HepG2 (cell line): ENCODE measurements around the gene ABCB6. TPM values are rescaled to one million over a fixed set of nuclear protein-coding genes. Genes with fewer than 3 reads are reported as not detected.

Experiments
- ATAC-seq: fragments of 200-7000 bp; cut with Tn5 transposase; 3 replicates; pipeline ENCODE4 v1.9.1; 2020; ENCODE audit warnings: mild to moderate bottlenecking, moderate library complexity
- BruUV-seq: library from RNA; stranded (reverse); fragments of 400-500 nt; replicated peaks from 2 replicates; lab custom pipeline; 2021; lab: Mats Ljungman, UMichigan
- CTCF ChIA-PET: fragments of 300-600 bp; formaldehyde crosslinking; extraction: SDS; loops from one replicate; lab custom pipeline; 2021; ENCODE audit warnings: low total read pairs, inconsistent platforms, low intra/inter-chr PET ratio; lab: Yijun Ruan, JAX
- POLR2A ChIA-PET: fragments of 350-600 bp; sonication (Branson Sonifier 250); formaldehyde crosslinking; loops from one replicate; lab custom pipeline; 2020; ENCODE audit warnings: antibody characterized with exemption, inconsistent platforms; lab: Yijun Ruan, JAX
- DNase-seq: peaks from one replicate; pipeline ENCODE4 v3.0.0-alpha.2; 2015; ENCODE audit warnings: low spot score
- FAIRE-seq: peaks from 3 replicates; lab custom pipeline; 2011; peaks lifted over from hg19 to GRCh38; lab: Jason Lieb, UNC
- H2AFZ ChIP-seq: one replicate; pipeline ENCODE4 v1.6.1; 2011; ENCODE audit warnings: low read length, inconsistent platforms
- H3K27ac ChIP-seq: fragments of 300-600 bp; 3 replicates; pipeline ENCODE4 v1.8.0; 2011; ENCODE audit warnings: mixed run types, mild to moderate bottlenecking, mixed read lengths, low read length, inconsistent platforms; ENCODE audit not compliant: insufficient read depth; ENCODE audit errors: extremely low read length
- H3K27me3 ChIP-seq, 2 experiments: fragments of 200-600 bp in 1 of 2; 2 replicates in 1 of 2; 3 replicates in 1 of 2; pipeline versions ENCODE4 v1.6.0 to v1.8.0; 2011; ENCODE audit warnings: low read length in 2 of 2, mild to moderate bottlenecking in 2 of 2, moderate library complexity in 2 of 2, inconsistent platforms in 1 of 2; ENCODE audit not compliant: insufficient read depth in 2 of 2, control insufficient read depth in 1 of 2
- H3K36me3 ChIP-seq, 2 experiments: fragments of 200-600 bp in 1 of 2; replicated peaks in 1 of 2; 2 replicates in 1 of 2; 3 replicates in 1 of 2; pipeline versions ENCODE4 v1.5.1 to v1.8.0; 2011; ENCODE audit warnings: low read length in 2 of 2, inconsistent platforms in 1 of 2; ENCODE audit not compliant: insufficient read depth in 2 of 2, control insufficient read depth in 1 of 2
- H3K4me1 ChIP-seq: 2 replicates; pipeline ENCODE4 v1.5.1; 2012; ENCODE audit warnings: low read length, inconsistent platforms; ENCODE audit not compliant: insufficient read depth
- H3K4me2 ChIP-seq: 2 replicates; pipeline ENCODE4 v1.6.0; 2011; ENCODE audit warnings: low read depth, low read length, inconsistent platforms
- H3K4me3 ChIP-seq, 3 experiments: fragments of 200-600 bp in 1 of 3; sonication (generic), shearing (Covaris generic) in 1 of 3; replicated peaks in 1 of 3; 2 replicates each; pipeline ENCODE4 v1.5.1; 2011 to 2016; ENCODE audit warnings: low read length in 3 of 3, inconsistent platforms in 2 of 3, low read depth in 2 of 3, mild to moderate bottlenecking in 2 of 3, control low read depth in 1 of 3, mixed read lengths in 1 of 3; ENCODE audit not compliant: insufficient read depth in 1 of 3
- H3K79me2 ChIP-seq: one replicate; pipeline ENCODE4 v1.6.1; 2011; ENCODE audit warnings: low read length, inconsistent platforms; ENCODE audit not compliant: insufficient read depth
- H3K9ac ChIP-seq: 2 replicates; pipeline ENCODE4 v1.6.0; 2011; ENCODE audit warnings: mild to moderate bottlenecking, low read depth, low read length, inconsistent platforms; ENCODE audit not compliant: insufficient read depth
- H3K9me3 ChIP-seq: 2 replicates; pipeline ENCODE4 v1.5.1; 2012; ENCODE audit warnings: mild to moderate bottlenecking, low read length
- H4K20me1 ChIP-seq: 2 replicates; pipeline ENCODE4 v1.6.0; 2011; ENCODE audit warnings: inconsistent platforms, mild to moderate bottlenecking, low read length, moderate library complexity; ENCODE audit not compliant: insufficient read depth
- CTCF ChIP-seq: sonication (generic); formaldehyde crosslinking; IDR thresholded peaks from 2 replicates; pipeline ENCODE4 v1.5.0; 2020; ENCODE audit warnings: mild to moderate bottlenecking, missing genetic modification reagents, moderate library complexity
- HDAC6 ChIP-seq: fragments of 200-600 bp; sonication (generic); IDR thresholded peaks from 2 replicates; pipeline ENCODE4 v1.7.0; 2017; ENCODE audit warnings: mild to moderate bottlenecking, antibody characterized with exemption, low read length, low read depth
- HINFP ChIP-seq: sonication (generic); formaldehyde crosslinking; IDR thresholded peaks from 2 replicates; pipeline ENCODE4 v1.4.0; 2020; ENCODE audit warnings: low read depth, mild to moderate bottlenecking, missing genetic modification reagents
- LCORL ChIP-seq, 2 experiments: fragments of 450-650 bp in 1 of 2; sonication (generic) in 1 of 2; formaldehyde crosslinking in 1 of 2; IDR thresholded peaks; 2 replicates each; pipeline versions ENCODE4 v1.5.0 to v1.6.1; 2017 to 2020; ENCODE audit warnings: antibody characterized with exemption in 1 of 2, missing genetic modification reagents in 1 of 2
- MAFF ChIP-seq: IDR thresholded peaks from 2 replicates; pipeline ENCODE4 v1.6.1; 2011; ENCODE audit warnings: low read depth, low read length, improper control_type of control experiment
- MAFK ChIP-seq, 2 experiments: IDR thresholded peaks in 1 of 2; conservative IDR thresholded peaks in 1 of 2; 2 replicates each; pipeline ENCODE4 v1.6.1; 2011; ENCODE audit warnings: improper control_type of control experiment in 2 of 2, low read length in 2 of 2
- SALL1 ChIP-seq: sonication (generic); formaldehyde crosslinking; IDR thresholded peaks from 2 replicates; pipeline ENCODE4 v1.8.0; 2022; ENCODE audit warnings: mild to moderate bottlenecking, missing genetic modification reagents
- XRCC5 ChIP-seq: fragments of 200-400 bp; formaldehyde crosslinking; optimal IDR thresholded peaks from 2 replicates; pipeline ENCODE3; 2017; ENCODE audit warnings: mild to moderate bottlenecking, low read length
- ZBTB33 ChIP-seq: sonication (generic); formaldehyde crosslinking; IDR thresholded peaks from 2 replicates; pipeline ENCODE4 v1.4.0; 2020; ENCODE audit warnings: missing genetic modification reagents
- ZNF232 ChIP-seq: sonication (generic); formaldehyde crosslinking; IDR thresholded peaks from 2 replicates; pipeline ENCODE4 v1.4.0; 2020; ENCODE audit warnings: missing genetic modification reagents, borderline replicate concordance
- ZNF773 ChIP-seq: sonication (generic); formaldehyde crosslinking; IDR thresholded peaks from 2 replicates; pipeline ENCODE4 v1.4.0; 2020; ENCODE audit warnings: missing genetic modification reagents, borderline replicate concordance
- WGBS: methylation state at CpG from one replicate; pipeline ENCODE4 v1.1.6; 2017; ENCODE audit warnings: low lambda C conversion rate; 5-methylcytosine and 5-hydroxymethylcytosine counted together
- in situ Hi-C: cut with HindIII; loops from 2 replicates; pipeline ENCODE4 v1.10.0; 2017; ENCODE audit warnings: low pct_unique_long_range_greater_than_20kb; ENCODE audit not compliant: extremely low pct_ligation_motif_present
- intact Hi-C: fragments of 100-400 bp; cut with micrococcal nuclease; formaldehyde crosslinking; loops from one replicate; pipeline ENCODE4 v1.10.0; 2022; ENCODE audit not compliant: unreplicated experiment
- polyA plus RNA-seq, 8 experiments: library from polyadenylated mRNA; depleted of rRNA in 3 of 8; stranded (reverse) in 7 of 8; unstranded in 1 of 8; fragments of >200 nt; fragmentation: Illumina TruSeq in 4 of 8; extraction: Trizol in 4 of 8; gene quantifications; 2 replicates each; pipeline versions ENCODE4 v1.2.1 to v1.2.3, GENCODE V29; 2011 to 2016; ENCODE audit warnings: low read depth in 4 of 8, missing spikeins in 1 of 8, mixed read lengths in 1 of 8; ENCODE audit not compliant: insufficient read depth in 1 of 8
- total RNA-seq, 5 experiments: library from RNA; depleted of rRNA; stranded (reverse); fragments of >200 nt; fragmentation: Illumina TruSeq; extraction: Trizol; gene quantifications; 2 replicates each; pipeline ENCODE4 v1.2.3, GENCODE V29; 2016; ENCODE audit warnings: low read depth in 1 of 5

The ABCB6 gene
- total and polyA plus RNA-seq, 2 of the 13 experiments (the other 11 are each of a cell fraction or from before 2014, with no cell fraction given), result 91.1 to 137 TPM

GRCh38 chr2:219248845-219249202 is 30.1 kb upstream of the ABCB6 start (continued):
- TF ChIP-seq HINFP (CRISPR knock-in tag) (peak; percentile 11; the same call in 1 of the 2 replicates), ZNF232 (0 out of 2 replicates have a peak, but pooled peaks have one; percentile 6)
- TF ChIP-seq, all 625 proteins: peak for 14

- Histone ChIP-seq H3K4me3 (no peak overlapping the region), H3K4me1 (peaks cover 71% of the 10 kb centered on the region), H3K36me3 (peaks cover 1 to 13% of the 10 kb centered on the region in 2 experiments; a peak in 4 of 5 replicates), H3K27me3 (peaks cover 0 to 2% of the 10 kb centered on the region in 2 experiments; a peak in 1 of 5 replicates), H2AFZ (no peak overlapping the region), H3K4me2 (peak overlapping the region; percentile 94; the same call in 1 of the 2 replicates), H3K9ac (no peak overlapping the region), H3K9me3 (no peaks in the 10 kb centered on the region), H3K27ac (peak overlapping the region; percentile 91), H4K20me1 (no peaks in the 10 kb centered on the region), H3K79me2 (peaks cover 14% of the 10 kb centered on the region)
- in situ Hi-C loops, result no loop called here
- BruUV-seq, result no TSS peak
- DNase-seq (no peak), ATAC-seq (no peak), FAIRE-seq (no peak)
- intact Hi-C loops, result loop anchor here (2.0 kb wide), 1 partner anchor 47 kb away; no protein-coding TSS in a partner anchor
- ChIA-PET POLR2A (interaction anchor here (1.0 to 5.7 kb wide), 17 partner anchors 14 to 304 kb away, joined by 3 to 73 read pairs (median 18); partner anchors contain the start of genes ABCB6, ANKZF1, ATG9A and CNPPD1), CTCF (interaction anchor here (1.6 kb wide), 1 partner anchor 47 kb away, joined by 5 read pairs; no protein-coding TSS in a partner anchor)
- 95% methylated on average over 17 of the region's 17 CpGs for WGBS
- TF ChIP-seq MAFK (conservative IDR thresholded peaks at IDR 0.05 in 1 of 2, IDR thresholded peaks at IDR 0.05 in 1 of 2; ENCODE audit: low read length in 2 of 2), result peak; percentile 58 to 79; a peak in 3 of 4 replicates
- TF ChIP-seq MAFF, result peak; percentile 67
- TF ChIP-seq HDAC6, result no peak
- peak; percentile 98 for TF ChIP-seq ZBTB33 (CRISPR knock-in tag)
- peak; percentile 51 for TF ChIP-seq XRCC5
- TF ChIP-seq CTCF, result 0 out of 2 replicates have a peak, but pooled peaks have one; percentile 9
- TF ChIP-seq SALL1 (CRISPR knock-in tag), result 0 out of 2 replicates have a peak, but pooled peaks have one; percentile 14
- TF ChIP-seq LCORL (IDR thresholded peaks at IDR 0.05), result no peak
- 0 out of 2 replicates have a peak, but pooled peaks have one; percentile 21 for TF ChIP-seq LCORL (CRISPR knock-in tag; IDR thresholded peaks at IDR 0.05)
- no peak for TF ChIP-seq ZNF773 (CRISPR knock-in tag)
These were observed 29.2 kb upstream of the ABCB6 start for GRCh38 chr2:219247678-219248642.
